GM21360 (cell line): ENCODE results near the gene CRCP.

Experiments used
- ATAC-seq: cut with Tn5 transposase; IDR thresholded peaks from one replicate; pipeline ENCODE4 v1.9.1; 2021; ENCODE audit warnings: mild to moderate bottlenecking, moderate library complexity; ENCODE audit not compliant: unreplicated experiment

Gene CRCP

GRCh38 chr7:66187905-66188304 is 73.3 kb downstream of the CRCP start:
- ATAC-seq, result no peak

- ATAC-seq, result no peak
Measured at GRCh38 chr7:66188645-66189044, 74.0 kb downstream of the CRCP start.

- ATAC-seq, result no peak
Measured at GRCh38 chr7:66189695-66190503, 75.3 kb downstream of the CRCP start.

- ATAC-seq, result no peak
Measured at GRCh38 chr7:66190504-66190857, 75.8 kb downstream of the CRCP start.

GRCh38 chr7:66193146-66193725 is 78.6 kb downstream of the CRCP start:
- no peak for ATAC-seq

- no peak for ATAC-seq
Measured at GRCh38 chr7:66198469-66198868, 83.8 kb downstream of the CRCP start.

- no peak for ATAC-seq
Measured at GRCh38 chr7:66198956-66199355, 84.3 kb downstream of the CRCP start.

GRCh38 chr7:66202441-66202840 is 87.8 kb downstream of the CRCP start:
- no peak for ATAC-seq
